HG03064 (cell line): ENCODE data around the gene GTF2IRD1.
"Not testable (repeated sequence)": the region's sequence is repeated elsewhere in the genome, so short reads cannot be mapped to it uniquely, and the experiment has no call there.

Experiments
- ATAC-seq: cut with Tn5 transposase; IDR thresholded peaks from one replicate; pipeline ENCODE4 v1.9.1; 2021; ENCODE audit warnings: low read depth; ENCODE audit not compliant: unreplicated experiment

The GTF2IRD1 gene

DNA sequence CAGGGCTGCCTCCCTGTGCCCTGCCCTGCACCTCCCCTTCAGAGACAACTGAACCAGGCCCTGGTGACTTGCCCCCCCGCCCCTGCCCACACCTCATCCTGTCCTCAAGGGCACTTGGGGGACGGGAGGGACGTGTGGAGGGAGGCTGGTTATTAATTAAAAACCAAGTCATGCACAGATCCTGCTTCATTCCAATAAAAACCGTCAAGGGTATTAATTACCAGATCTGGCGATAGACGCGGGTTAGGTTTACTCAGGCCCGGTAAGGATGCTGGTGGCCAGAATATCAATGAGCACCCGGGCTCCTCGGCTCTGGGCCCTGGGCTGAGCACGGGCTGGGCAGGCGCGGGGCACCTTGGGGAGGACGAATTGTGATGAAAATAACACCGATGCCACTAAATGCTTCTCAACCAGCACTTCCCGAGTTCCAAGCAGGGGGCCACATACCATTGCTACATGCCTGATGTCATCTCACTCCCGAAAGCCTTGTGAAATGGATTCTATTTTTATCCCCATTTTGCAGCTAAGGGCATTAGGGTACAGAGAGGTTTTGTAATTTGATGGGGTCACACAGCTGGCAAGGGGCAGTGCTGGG, 24.5 kb upstream of the GTF2IRD1 start:
- no peak for ATAC-seq

DNA sequence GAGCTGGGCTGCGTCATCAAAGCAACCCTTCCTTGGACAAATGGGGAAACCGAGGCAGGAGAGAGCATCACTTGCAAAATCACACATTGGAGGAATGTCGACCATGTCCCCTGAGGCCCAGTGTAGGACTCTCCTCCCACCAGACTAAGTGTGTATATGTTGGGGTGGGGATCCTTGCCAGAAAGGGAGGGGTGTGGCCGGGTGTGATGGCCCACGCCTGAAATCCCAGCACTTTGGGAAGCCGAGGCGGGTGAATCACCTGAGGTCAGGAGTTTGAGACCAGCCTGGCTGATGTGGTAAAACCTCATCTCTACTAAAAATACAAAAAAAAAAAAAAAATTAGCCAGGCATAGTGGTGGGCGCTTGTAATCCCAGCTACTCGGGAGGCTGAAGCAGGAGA, 23.3 kb upstream of the GTF2IRD1 start:
- not testable (repeated sequence) for ATAC-seq

DNA sequence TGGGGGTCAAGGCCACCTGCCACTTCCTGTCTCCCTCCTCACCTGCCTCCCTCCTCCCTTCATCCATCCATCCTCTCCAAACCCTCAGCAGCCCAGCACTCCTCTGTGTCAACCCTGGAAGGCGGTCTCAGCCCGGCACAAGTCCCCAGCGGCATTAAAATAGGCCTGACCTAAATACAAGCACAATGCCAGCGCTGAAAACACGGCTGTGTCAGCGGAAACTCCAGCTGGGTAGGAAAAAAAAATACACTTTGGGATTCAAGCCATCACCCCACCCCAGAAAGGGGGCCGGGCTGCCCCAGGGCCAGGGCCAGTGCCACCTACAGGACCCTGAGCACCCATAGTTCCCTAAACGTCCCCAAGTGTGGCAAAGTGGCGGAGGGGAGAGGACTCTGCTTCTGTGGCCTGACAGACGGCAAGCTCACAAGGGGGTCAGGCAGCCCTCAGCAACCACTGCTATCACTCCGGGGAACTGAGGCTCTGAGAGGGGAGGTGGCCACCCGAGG, 22.7 kb upstream of the GTF2IRD1 start:
- ATAC-seq = no peak

GRCh38 chr7:74437291-74437571, 16.5 kb upstream of the GTF2IRD1 start:
- not testable (repeated sequence) for ATAC-seq

- ATAC-seq = no peak
Observed at GRCh38 chr7:74438327-74438726, 15.4 kb upstream of the GTF2IRD1 start.

- no peak for ATAC-seq
Observed at GRCh38 chr7:74439541-74439940, 14.2 kb upstream of the GTF2IRD1 start.

- ATAC-seq = not testable (repeated sequence)
Observed at GRCh38 chr7:74440143-74440542, 13.6 kb upstream of the GTF2IRD1 start.

- ATAC-seq = no peak
Observed at GRCh38 chr7:74441801-74442200, 11.9 kb upstream of the GTF2IRD1 start.

DNA sequence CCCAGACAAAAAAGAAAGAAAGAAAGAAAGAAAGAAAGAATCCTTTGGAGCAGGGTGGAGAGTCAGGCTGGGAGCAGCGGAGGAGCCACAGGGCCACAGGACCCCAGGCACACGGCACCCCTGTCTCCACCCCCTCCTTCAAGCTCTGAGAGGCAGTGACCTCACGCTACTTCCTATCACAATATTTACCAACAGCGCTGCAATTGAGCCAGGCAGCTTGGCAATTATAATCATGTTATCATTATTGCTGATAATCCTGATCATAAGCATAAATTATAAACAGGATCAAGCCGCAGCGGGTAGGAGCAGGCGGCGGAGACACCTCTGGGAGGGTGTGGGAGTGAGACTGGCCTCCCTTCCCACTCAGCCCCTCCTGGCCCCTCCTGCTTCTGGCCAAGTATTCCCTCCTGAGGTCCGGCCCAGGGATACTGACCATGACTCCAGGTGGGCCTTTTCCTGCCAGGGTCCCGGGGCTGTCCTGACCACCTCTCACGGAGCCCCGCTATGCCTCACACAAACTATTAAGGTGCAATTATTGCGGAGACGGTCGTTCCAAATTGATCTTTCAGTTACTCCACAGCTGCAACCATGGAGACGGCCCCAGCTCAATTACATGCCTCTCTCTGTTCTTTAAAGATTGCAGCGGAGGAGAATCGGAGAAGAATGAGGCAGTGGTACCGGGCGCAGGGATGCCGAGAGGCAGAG, 10.0 kb upstream of the GTF2IRD1 start:
- ATAC-seq = no peak

GRCh38 chr7:74449144-74449543, 4.6 kb upstream of the GTF2IRD1 start:
- no peak for ATAC-seq

GRCh38 chr7:74449809-74450397, 3.8 kb upstream of the GTF2IRD1 start:
- no peak for ATAC-seq

GRCh38 chr7:74452748-74453321, 871 bp upstream of the GTF2IRD1 start:
- no peak for ATAC-seq

DNA sequence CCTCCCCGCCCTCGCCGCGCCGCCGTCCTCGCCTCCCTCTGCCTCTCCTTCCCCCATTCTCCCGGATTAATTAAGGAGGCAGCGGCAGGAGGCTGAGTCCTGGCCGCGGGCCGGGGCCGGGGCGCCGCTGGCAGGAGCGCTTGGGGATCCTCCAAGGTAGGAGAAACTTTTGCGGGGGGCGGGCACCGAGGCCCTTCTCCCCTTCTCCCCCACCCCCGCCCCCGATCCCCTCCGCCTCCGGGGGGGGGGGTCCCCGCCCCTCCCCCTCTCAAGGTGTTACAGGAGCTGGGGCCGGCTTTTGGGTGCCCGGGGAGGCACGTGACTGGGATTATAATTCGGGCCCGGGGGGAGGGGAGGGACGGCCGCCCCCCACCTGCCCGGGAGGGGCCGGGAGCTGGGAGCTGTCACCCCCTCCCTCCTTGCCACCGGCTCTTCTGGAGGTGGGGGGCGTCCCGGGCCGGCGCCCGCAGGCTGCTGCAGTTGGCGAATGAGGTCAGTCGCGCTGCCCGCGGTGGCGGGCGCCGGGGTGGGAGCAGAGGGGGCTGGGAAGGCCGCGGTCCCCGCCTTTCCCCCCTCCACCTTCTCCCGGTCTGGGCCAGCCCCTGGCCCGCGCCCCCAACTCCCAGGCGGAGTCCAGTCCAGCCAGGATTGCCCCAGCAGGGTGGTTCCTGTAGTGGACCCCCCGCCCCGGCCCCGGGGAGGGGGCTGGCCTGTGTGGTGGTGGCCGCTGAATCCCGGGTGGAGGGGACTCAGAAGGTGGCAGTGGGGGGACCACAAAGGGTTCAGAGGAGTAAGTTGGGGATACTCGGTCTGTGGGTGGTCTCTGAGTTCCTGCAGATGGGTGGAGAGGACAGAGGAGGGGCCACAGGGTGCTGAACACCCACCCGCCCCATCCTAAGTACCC, 567 bp downstream of the GTF2IRD1 start:
- ATAC-seq = no peak

DNA sequence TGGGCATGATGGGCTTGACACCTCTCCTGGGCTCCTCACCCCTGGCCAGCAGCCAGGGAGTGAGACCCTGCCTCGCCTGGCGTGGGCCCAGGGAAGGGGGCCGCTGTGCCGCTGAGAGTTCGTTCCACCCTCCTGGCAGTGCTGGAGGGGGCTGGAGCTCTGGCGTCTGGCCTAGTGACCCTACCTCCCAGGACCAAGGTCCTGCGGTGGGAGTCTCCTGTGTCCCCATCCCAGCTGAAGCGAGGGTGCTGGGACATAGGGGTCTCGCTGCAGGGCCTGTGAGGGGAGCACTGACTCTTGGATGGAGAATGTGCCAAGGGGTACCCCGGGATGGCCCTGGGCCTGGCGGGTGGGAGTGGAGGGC, 1.2 kb downstream of the GTF2IRD1 start:
- ATAC-seq = no peak

- no peak for ATAC-seq
Observed at GRCh38 chr7:74455291-74455804, 1.6 kb downstream of the GTF2IRD1 start.

GRCh38 chr7:74455928-74456327, 2.2 kb downstream of the GTF2IRD1 start:
- no peak for ATAC-seq

DNA sequence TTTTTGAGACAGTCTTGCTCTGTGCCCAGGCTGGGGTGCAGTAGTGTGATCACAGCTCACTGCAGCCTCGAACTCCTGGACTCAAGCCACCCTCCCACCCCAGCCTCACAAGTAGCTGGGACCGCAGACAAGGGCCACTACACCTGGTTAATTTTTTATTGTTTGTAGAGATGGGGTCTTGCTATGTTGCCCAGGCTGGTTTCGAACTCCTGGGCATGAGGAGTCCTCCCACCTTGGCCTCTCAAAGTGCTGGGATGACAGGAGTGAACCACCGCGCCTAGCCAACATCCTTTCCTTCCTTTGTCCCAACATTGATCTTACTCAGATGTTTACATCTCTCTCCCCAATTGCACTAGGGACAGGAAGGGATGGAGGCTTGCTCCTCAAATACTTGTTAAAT, 3.3 kb downstream of the GTF2IRD1 start:
- ATAC-seq = no peak

GRCh38 chr7:74461970-74462706, 8.4 kb downstream of the GTF2IRD1 start:
- ATAC-seq = no peak

GRCh38 chr7:74462707-74463100, 9.0 kb downstream of the GTF2IRD1 start:
- ATAC-seq = no peak
